CD14-positive monocyte (primary cell): ENCODE data around the gene CADM1. TPM values are rescaled to one million over a fixed set of nuclear protein-coding genes. Genes with fewer than 3 reads are reported as not detected.

Experiments
- DNase-seq, 3 donors: peaks; one replicate each; pipeline ENCODE4 v3.0.0-alpha.2; 2011 to 2022
- H2AFZ ChIP-seq: 2 replicates; pipeline ENCODE4 v1.6.0; 2012; ENCODE audit warnings: mild to moderate bottlenecking, low read depth, low read length, inconsistent platforms; ENCODE audit not compliant: insufficient read depth, poor library complexity, severe bottlenecking
- H3K27ac ChIP-seq, 2 donors: 1 replicate in 1 of 2; 2 replicates in 1 of 2; pipeline ENCODE4 v1.5.1; 2012 to 2013; ENCODE audit warnings: low read length in 2 of 2, control low read depth in 1 of 2, inconsistent platforms in 1 of 2, low read depth in 1 of 2, mild to moderate bottlenecking in 1 of 2
- H3K27me3 ChIP-seq, 2 donors: one replicate each; pipeline versions ENCODE4 v1.6.0 to v1.6.1; 2011 to 2013; ENCODE audit warnings: low read length in 2 of 2; ENCODE audit not compliant: control insufficient read depth in 2 of 2, insufficient read depth in 2 of 2
- H3K36me3 ChIP-seq, 2 donors: replicated peaks in 1 of 2; 1 replicate in 1 of 2; 2 replicates in 1 of 2; pipeline versions ENCODE4 v1.5.1 to v1.6.1; 2012 to 2013; ENCODE audit warnings: low read length in 2 of 2, control low read depth in 1 of 2, inconsistent platforms in 1 of 2, mild to moderate bottlenecking in 1 of 2; ENCODE audit not compliant: insufficient read depth in 2 of 2, control insufficient read depth in 1 of 2
- H3K4me1 ChIP-seq, 2 donors: 1 replicate in 1 of 2; 2 replicates in 1 of 2; pipeline versions ENCODE4 v1.5.1 to v1.6.1; 2012 to 2013; ENCODE audit warnings: low read length in 2 of 2, control low read depth in 1 of 2, inconsistent platforms in 1 of 2, mild to moderate bottlenecking in 1 of 2, moderate library complexity in 1 of 2; ENCODE audit not compliant: insufficient read depth in 2 of 2, control insufficient read depth in 1 of 2
- H3K4me2 ChIP-seq: replicated peaks from 2 replicates; pipeline ENCODE3; 2012; ENCODE audit warnings: low read length, moderate library complexity, mild to moderate bottlenecking; ENCODE audit not compliant: poor library complexity, severe bottlenecking; ENCODE audit errors: extremely low read depth
- H3K4me3 ChIP-seq, 3 experiments: fragments of 200-600 bp in 1 of 3; sonication (generic) in 1 of 3; replicated peaks in 1 of 3; 1 replicate in 2 of 3; 2 replicates in 1 of 3; pipeline ENCODE4 v1.5.1; 2011 to 2013; ENCODE audit warnings: low read length in 3 of 3, mild to moderate bottlenecking in 3 of 3, control low read depth in 2 of 3, low read depth in 2 of 3, inconsistent platforms in 1 of 3, moderate library complexity in 1 of 3
- H3K79me2 ChIP-seq: 2 replicates; pipeline ENCODE4 v1.6.0; 2012; ENCODE audit warnings: mild to moderate bottlenecking, control low read depth, inconsistent platforms, low read length, moderate library complexity; ENCODE audit not compliant: insufficient read depth
- H3K9ac ChIP-seq: 2 replicates; pipeline ENCODE4 v1.6.0; 2017; ENCODE audit warnings: low read length, mild to moderate bottlenecking; ENCODE audit not compliant: insufficient read depth, poor library complexity, severe bottlenecking
- H3K9me3 ChIP-seq, 2 donors: replicated peaks in 1 of 2; 1 replicate in 1 of 2; 2 replicates in 1 of 2; pipeline versions ENCODE4 v1.5.1 to v1.6.1; 2012 to 2013; ENCODE audit warnings: low read length in 2 of 2, control low read depth in 1 of 2; ENCODE audit not compliant: control insufficient read depth in 1 of 2, insufficient read depth in 1 of 2
- H4K20me1 ChIP-seq: 2 replicates; pipeline ENCODE4 v1.6.0; 2012; ENCODE audit warnings: mild to moderate bottlenecking, low read length, control low read depth, moderate library complexity; ENCODE audit not compliant: insufficient read depth
- H3K27ac Mint-ChIP-seq, 7 donors: one replicate each; pipeline ENCODE4 v1.8.0; 2020; ENCODE audit warnings: mild to moderate bottlenecking in 7 of 7, mixed read lengths in 7 of 7, moderate library complexity in 6 of 7, inconsistent platforms in 2 of 7
- H3K27me3 Mint-ChIP-seq, 3 donors: one replicate each; pipeline ENCODE4 v1.8.0; 2021 to 2022; ENCODE audit warnings: low read depth in 3 of 3, mild to moderate bottlenecking in 3 of 3, mixed read lengths in 3 of 3, moderate library complexity in 3 of 3, inconsistent platforms in 1 of 3
- H3K36me3 Mint-ChIP-seq, 2 donors: one replicate each; pipeline ENCODE4 v1.8.0; 2020; ENCODE audit warnings: mixed read lengths in 2 of 2, inconsistent platforms in 1 of 2, mild to moderate bottlenecking in 1 of 2
- H3K4me1 Mint-ChIP-seq: one replicate; pipeline ENCODE4 v1.8.0; 2020; ENCODE audit warnings: mild to moderate bottlenecking, mixed read lengths
- H3K4me3 Mint-ChIP-seq, 2 donors: one replicate each; pipeline ENCODE4 v1.8.0; 2020; ENCODE audit warnings: mild to moderate bottlenecking in 2 of 2, mixed read lengths in 2 of 2, moderate library complexity in 1 of 2
- H3K9me3 Mint-ChIP-seq, 7 donors: one replicate each; pipeline ENCODE4 v1.8.0; 2020 to 2022; ENCODE audit warnings: mixed read lengths in 7 of 7, mild to moderate bottlenecking in 6 of 7, moderate library complexity in 6 of 7, inconsistent platforms in 2 of 7
- CTCF ChIP-seq: fragments of 200-600 bp; IDR thresholded peaks from one replicate; pipeline ENCODE4 v1.8.0; 2022; ENCODE audit warnings: antibody characterized with exemption, mild to moderate bottlenecking
- WGBS: methylation state at CpG from one replicate; pipeline ENCODE4 v1.1.5; 2013; ENCODE audit warnings: missing lambda C conversion rate; ENCODE audit not compliant: insufficient coverage; 5-methylcytosine and 5-hydroxymethylcytosine counted together
- intact Hi-C, 2 donors: fragments of 100-400 bp; cut with micrococcal nuclease; formaldehyde crosslinking; loops; one replicate each; pipeline versions ENCODE4 v1.15.0 to v1.15.1; 2023
- polyA plus RNA-seq, 3 donors: library from polyadenylated mRNA; depleted of rRNA in 1 of 3; unstranded in 2 of 3; stranded (reverse) in 1 of 3; fragments of 300-500 nt in 2 of 3; fragments of >200 nt in 1 of 3; fragmentation: Illumina TruSeq in 2 of 3; gene quantifications; 1 replicate in 2 of 3; 2 replicates in 1 of 3; pipeline ENCODE4 v1.2.3, GENCODE V29; 2012 to 2021

CADM1 gene
- polyA plus RNA-seq, 3 donors = not detected

GRCh38 chr11:115275045-115275444 is 229.2 kb downstream of the CADM1 start:
- H3K79me2 ChIP-seq = no peaks in the 10 kb centered on the region
- H4K20me1 ChIP-seq = no peaks in the 10 kb centered on the region
- Mint-ChIP-seq H3K27ac (no peak overlapping the region), H3K36me3 (no peaks in the 10 kb centered on the region), H3K4me3 (no peak overlapping the region), H3K9me3 (peaks cover 0 to 5% (median 2%) of the 10 kb centered on the region in 7 donors), H3K27me3 (peaks cover 0 to 4% (median 0%) of the 10 kb centered on the region in 3 donors), H3K4me1 (no peaks in the 10 kb centered on the region)
- 94% methylated on average over 7 of the region's 11 CpGs for WGBS
- intact Hi-C loops = no loop called here
- H3K27ac ChIP-seq = no peak overlapping the region
- no peak overlapping the region for H2AFZ ChIP-seq
- H3K9ac ChIP-seq = no peak overlapping the region
- no peak for DNase-seq
- no peak overlapping the region for H3K4me2 ChIP-seq
- H3K4me1 ChIP-seq = no peaks in the 10 kb centered on the region
- H3K4me3 ChIP-seq = no peak overlapping the region
- H3K9me3 ChIP-seq = no peaks in the 10 kb centered on the region
- TF ChIP-seq CTCF = no peak
- no peaks in the 10 kb centered on the region for H3K36me3 ChIP-seq
- no peaks in the 10 kb centered on the region for H3K27me3 ChIP-seq

- Histone ChIP-seq H3K4me2 (no peak overlapping the region), H3K79me2 (no peaks in the 10 kb centered on the region), H3K4me1 (no peaks in the 10 kb centered on the region), H3K27me3 (no peaks in the 10 kb centered on the region), H3K4me3 (no peak overlapping the region), H4K20me1 (no peaks in the 10 kb centered on the region), H3K27ac (no peak overlapping the region), H3K9me3 (no peaks in the 10 kb centered on the region), H3K9ac (no peak overlapping the region), H2AFZ (no peak overlapping the region), H3K36me3 (no peaks in the 10 kb centered on the region)
- 89% methylated on average over 3 of the region's 4 CpGs for WGBS
- H3K4me3 Mint-ChIP-seq = no peak overlapping the region
- H3K27ac Mint-ChIP-seq = no peak overlapping the region
- H3K36me3 Mint-ChIP-seq = no peaks in the 10 kb centered on the region
- no peak for TF ChIP-seq CTCF
- peaks cover 0 to 3% (median 2%) of the 10 kb centered on the region in 3 donors for H3K27me3 Mint-ChIP-seq
- no peaks in the 10 kb centered on the region for H3K4me1 Mint-ChIP-seq
- no peak for DNase-seq
- intact Hi-C loops = no loop called here
- peaks cover 0 to 8% (median 1%) of the 10 kb centered on the region in 7 donors for H3K9me3 Mint-ChIP-seq
These were observed 231.3 kb downstream of the CADM1 start for GRCh38 chr11:115272925-115273324.
